GM23338 (cell line): ENCODE data around the gene R3HDM2. TPM values are rescaled to one million over a fixed set of nuclear protein-coding genes. Genes with fewer than 3 reads are reported as not detected.
A peak's percentile ranks its signal among the peaks of the same experiment; 100 is the strongest.

Experiments
- ATAC-seq: fragments of 200-7000 bp; cut with Tn5 transposase; 3 replicates; pipeline ENCODE4 v1.9.1; 2020
- DNase-seq: peaks from one replicate; pipeline ENCODE4 v3.0.0-alpha.2; 2015; ENCODE audit warnings: low spot score
- H2AFZ ChIP-seq: fragments of 200-600 bp; sonication (generic); 2 replicates; pipeline ENCODE4 v1.8.0; 2016; ENCODE audit warnings: antibody characterized with exemption, mild to moderate bottlenecking, moderate library complexity
- H3F3A ChIP-seq: fragments of 200-600 bp; sonication (generic); replicated peaks from 2 replicates; pipeline ENCODE4 v1.8.0; 2017; ENCODE audit warnings: antibody characterized with exemption, mixed run types, low read depth
- H3K27ac ChIP-seq: fragments of 200-600 bp; sonication (generic); 2 replicates; pipeline ENCODE4 v1.6.1; 2016; ENCODE audit warnings: low read depth
- H3K27me3 ChIP-seq: fragments of 200-600 bp; sonication (generic); 2 replicates; pipeline ENCODE4 v1.8.0; 2016; ENCODE audit warnings: mild to moderate bottlenecking, mixed run types, moderate library complexity; ENCODE audit not compliant: insufficient read depth
- H3K36me3 ChIP-seq: fragments of 200-600 bp; sonication (generic); 2 replicates; pipeline ENCODE4 v1.8.0; 2016; ENCODE audit warnings: mild to moderate bottlenecking; ENCODE audit not compliant: insufficient read depth
- H3K4me1 ChIP-seq: fragments of 200-600 bp; sonication (generic); 2 replicates; pipeline ENCODE4 v1.8.0; 2016; ENCODE audit warnings: mild to moderate bottlenecking, moderate library complexity; ENCODE audit not compliant: insufficient read depth
- H3K4me2 ChIP-seq: fragments of 200-600 bp; sonication (generic); 2 replicates; pipeline ENCODE4 v1.7.1; 2017; ENCODE audit warnings: mixed run types
- H3K4me3 ChIP-seq: fragments of 200-600 bp; sonication (generic); 2 replicates; pipeline ENCODE4 v1.6.1; 2016; ENCODE audit warnings: mixed run types
- H3K79me2 ChIP-seq: fragments of 200-600 bp; sonication (generic); replicated peaks from 2 replicates; pipeline ENCODE4 v1.8.0; 2017; ENCODE audit warnings: mild to moderate bottlenecking; ENCODE audit not compliant: insufficient read depth
- H3K9me2 ChIP-seq: fragments of 200-600 bp; sonication (generic); 2 replicates; pipeline ENCODE4 v1.8.0; 2017; ENCODE audit not compliant: insufficient read depth
- H4K20me1 ChIP-seq: fragments of 200-600 bp; sonication (generic); replicated peaks from 2 replicates; pipeline ENCODE4 v1.8.0; 2017; ENCODE audit warnings: mild to moderate bottlenecking; ENCODE audit not compliant: insufficient read depth
- H3K27ac Mint-ChIP-seq: 2 replicates; pipeline ENCODE4 v1.8.0; 2020; ENCODE audit warnings: inconsistent platforms, mild to moderate bottlenecking, moderate library complexity, mixed read lengths
- H3K27me3 Mint-ChIP-seq: 3 replicates; pipeline ENCODE4 v1.8.0; 2022; ENCODE audit warnings: low read depth, mild to moderate bottlenecking, moderate library complexity, mixed read lengths, inconsistent platforms; ENCODE audit not compliant: insufficient read depth, poor library complexity
- H3K36me3 Mint-ChIP-seq: 3 replicates; pipeline ENCODE4 v1.8.0; 2021; ENCODE audit warnings: low read depth, mild to moderate bottlenecking, inconsistent platforms, moderate library complexity, mixed read lengths
- H3K4me1 Mint-ChIP-seq: 3 replicates; pipeline ENCODE4 v1.8.0; 2020; ENCODE audit warnings: mild to moderate bottlenecking, inconsistent platforms, mixed read lengths
- H3K4me3 Mint-ChIP-seq: 3 replicates; pipeline ENCODE4 v1.8.0; 2021; ENCODE audit warnings: moderate library complexity, mild to moderate bottlenecking, inconsistent platforms, mixed read lengths
- H3K9me3 Mint-ChIP-seq: 3 replicates; pipeline ENCODE4 v1.8.0; 2020; ENCODE audit warnings: moderate library complexity, mild to moderate bottlenecking, inconsistent platforms, mixed read lengths
- CREB1 ChIP-seq: fragments of 250-450 bp; sonication (Bioruptor Pico); IDR thresholded peaks from 2 replicates; pipeline ENCODE4 v1.5.0; 2020; ENCODE audit warnings: low read depth, mild to moderate bottlenecking, moderate library complexity
- CTCF ChIP-seq, 2 experiments: fragments of 200-600 bp in 1 of 2; sonication (generic) in 1 of 2; conservative IDR thresholded peaks; 2 replicates each; pipeline versions ENCODE4 v1.5.1 to v1.6.1; 2016 to 2017; ENCODE audit warnings: antibody characterized with exemption in 2 of 2, low read depth in 2 of 2, mild to moderate bottlenecking in 2 of 2, moderate library complexity in 1 of 2
- ETS1 ChIP-seq: IDR thresholded peaks from 2 replicates; pipeline ENCODE4 v1.6.1; 2016; ENCODE audit warnings: antibody characterized with exemption
- NANOG ChIP-seq: IDR thresholded peaks from 2 replicates; pipeline ENCODE4 v1.6.1; 2016; ENCODE audit warnings: antibody characterized with exemption, borderline replicate concordance
- REST ChIP-seq: IDR thresholded peaks from one replicate; pipeline ENCODE4 v1.6.1; 2018; ENCODE audit warnings: antibody characterized with exemption; ENCODE audit not compliant: unreplicated experiment
- polyA plus RNA-seq: library from polyadenylated mRNA; unstranded; fragments of >200 nt; fragmentation: Nextera tagmentation; extraction: Ambion mirVana; gene quantifications from 2 replicates; pipeline ENCODE4 v1.2.1, GENCODE V29; 2016
- total RNA-seq: library from RNA; depleted of rRNA; stranded (reverse); fragments of >200 nt; shearing (Covaris generic); gene quantifications from 2 replicates; pipeline ENCODE4 v1.2.3, GENCODE V29; 2014

The R3HDM2 gene
- total and polyA plus RNA-seq, 2 experiments from 2014 or later, result 9.6 to 19.6 TPM

GRCh38 chr12:57458665-57459054, 27.8 kb upstream of the R3HDM2 start:
- no peak overlapping the region for H2AFZ ChIP-seq
- ATAC-seq (no peak), DNase-seq (no peak)
- peak overlapping the region; percentile 96 for H3K27ac ChIP-seq
- H3K36me3 ChIP-seq, result no peaks in the 10 kb centered on the region
- peak overlapping the region; percentile 98 for H3K27ac Mint-ChIP-seq
- H3K4me1 Mint-ChIP-seq, result peaks cover 52% of the 10 kb centered on the region
- H3K4me3 Mint-ChIP-seq, result peak overlapping the region; percentile 82
- H3K9me2 ChIP-seq, result no peaks in the 10 kb centered on the region
- no peaks in the 10 kb centered on the region; the same call in 1 of the 2 replicates for H4K20me1 ChIP-seq
- peaks cover 25% of the 10 kb centered on the region for H3F3A ChIP-seq
- peaks cover 23% of the 10 kb centered on the region for H3K36me3 Mint-ChIP-seq
- H3K4me1 ChIP-seq, result peaks cover 46% of the 10 kb centered on the region
- H3K9me3 Mint-ChIP-seq, result no peaks in the 10 kb centered on the region
- H3K79me2 ChIP-seq, result peaks cover 23% of the 10 kb centered on the region
- H3K4me2 ChIP-seq, result peak overlapping the region; percentile 99
- peak overlapping the region; percentile 86 for H3K4me3 ChIP-seq
- no peaks in the 10 kb centered on the region for H3K27me3 ChIP-seq
- peaks cover 43% of the 10 kb centered on the region for H3K27me3 Mint-ChIP-seq
- TF ChIP-seq ETS1 (no peak), CREB1 (CRISPR knock-in tag) (no peak)

GRCh38 chr12:57456737-57457490, 26.1 kb upstream of the R3HDM2 start:
- Histone ChIP-seq H3K27me3 (no peaks in the 10 kb centered on the region), H3K36me3 (no peaks in the 10 kb centered on the region), H3K9me2 (no peaks in the 10 kb centered on the region), H3K4me3 (peak overlapping the region; percentile 86), H3F3A (peaks cover 25% of the 10 kb centered on the region), H4K20me1 (no peaks in the 10 kb centered on the region), H3K4me1 (peaks cover 54% of the 10 kb centered on the region), H3K4me2 (peak overlapping the region; percentile 99), H3K79me2 (peaks cover 23% of the 10 kb centered on the region), H2AFZ (no peak overlapping the region), H3K27ac (peak overlapping the region; percentile 96; the same call in 1 of the 2 replicates)
- Mint-ChIP-seq H3K4me3 (peak overlapping the region; percentile 82), H3K27ac (peak overlapping the region; percentile 77; the same call in 1 of the 2 replicates), H3K36me3 (peaks cover 23% of the 10 kb centered on the region), H3K9me3 (no peaks in the 10 kb centered on the region; the same call in 2 of the 3 replicates), H3K27me3 (peaks cover 41% of the 10 kb centered on the region), H3K4me1 (peaks cover 57% of the 10 kb centered on the region)
- ATAC-seq, result no peak
- DNase-seq, result no peak
- TF ChIP-seq CTCF (conservative IDR thresholded peaks at IDR 0.05; ENCODE audit: low read depth in 2 of 2) (no peak), CREB1 (CRISPR knock-in tag) (no peak), NANOG (no peak), REST (no peak), ETS1 (no peak)
